GM12872 (cell line): ENCODE data around the gene PVRIG.

Experiments
- TF ChIP-seq, protein P1 (sequence below): IDR thresholded peaks from 3 replicates; pipeline ENCODE4 v1.5.1; 2011; ENCODE audit warnings: low read depth, mild to moderate bottlenecking, low read length, moderate library complexity; ENCODE audit not compliant: insufficient read depth

Gene PVRIG

GRCh38 chr7:100220586-100221230, 959 bp downstream of the PVRIG start:
- TF ChIP-seq, protein P1, sequence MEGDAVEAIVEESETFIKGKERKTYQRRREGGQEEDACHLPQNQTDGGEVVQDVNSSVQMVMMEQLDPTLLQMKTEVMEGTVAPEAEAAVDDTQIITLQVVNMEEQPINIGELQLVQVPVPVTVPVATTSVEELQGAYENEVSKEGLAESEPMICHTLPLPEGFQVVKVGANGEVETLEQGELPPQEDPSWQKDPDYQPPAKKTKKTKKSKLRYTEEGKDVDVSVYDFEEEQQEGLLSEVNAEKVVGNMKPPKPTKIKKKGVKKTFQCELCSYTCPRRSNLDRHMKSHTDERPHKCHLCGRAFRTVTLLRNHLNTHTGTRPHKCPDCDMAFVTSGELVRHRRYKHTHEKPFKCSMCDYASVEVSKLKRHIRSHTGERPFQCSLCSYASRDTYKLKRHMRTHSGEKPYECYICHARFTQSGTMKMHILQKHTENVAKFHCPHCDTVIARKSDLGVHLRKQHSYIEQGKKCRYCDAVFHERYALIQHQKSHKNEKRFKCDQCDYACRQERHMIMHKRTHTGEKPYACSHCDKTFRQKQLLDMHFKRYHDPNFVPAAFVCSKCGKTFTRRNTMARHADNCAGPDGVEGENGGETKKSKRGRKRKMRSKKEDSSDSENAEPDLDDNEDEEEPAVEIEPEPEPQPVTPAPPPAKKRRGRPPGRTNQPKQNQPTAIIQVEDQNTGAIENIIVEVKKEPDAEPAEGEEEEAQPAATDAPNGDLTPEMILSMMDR: no peak

DNA sequence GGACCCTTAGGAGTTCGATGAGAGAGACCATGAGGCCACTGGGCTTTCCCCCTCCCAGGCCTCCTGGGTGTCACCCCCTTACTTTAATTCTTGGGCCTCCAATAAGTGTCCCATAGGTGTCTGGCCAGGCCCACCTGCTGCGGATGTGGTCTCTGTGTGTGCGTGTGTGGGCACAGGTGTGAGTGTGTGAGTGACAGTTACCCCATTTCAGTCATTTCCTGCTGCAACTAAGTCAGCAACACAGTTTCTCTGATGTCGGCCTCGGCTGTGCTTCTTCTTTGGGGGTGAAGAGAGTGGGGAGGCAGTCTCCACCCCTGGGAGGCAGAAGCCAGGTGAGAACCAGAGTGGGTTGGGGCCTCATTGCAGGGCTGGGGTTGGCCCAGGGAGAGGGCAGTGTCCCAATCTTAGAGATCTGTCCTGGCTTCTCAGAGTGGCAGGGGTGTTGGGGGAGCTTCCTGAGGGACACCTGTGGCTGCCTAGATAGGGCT, 1.5 kb downstream of the PVRIG start:
- TF ChIP-seq, protein P1: no peak

- TF ChIP-seq, protein P1: no peak
Measured at GRCh38 chr7:100221767-100222444, 2.2 kb downstream of the PVRIG start.

GRCh38 chr7:100222445-100223132, 2.8 kb downstream of the PVRIG start:
- TF ChIP-seq, protein P1: no peak

DNA sequence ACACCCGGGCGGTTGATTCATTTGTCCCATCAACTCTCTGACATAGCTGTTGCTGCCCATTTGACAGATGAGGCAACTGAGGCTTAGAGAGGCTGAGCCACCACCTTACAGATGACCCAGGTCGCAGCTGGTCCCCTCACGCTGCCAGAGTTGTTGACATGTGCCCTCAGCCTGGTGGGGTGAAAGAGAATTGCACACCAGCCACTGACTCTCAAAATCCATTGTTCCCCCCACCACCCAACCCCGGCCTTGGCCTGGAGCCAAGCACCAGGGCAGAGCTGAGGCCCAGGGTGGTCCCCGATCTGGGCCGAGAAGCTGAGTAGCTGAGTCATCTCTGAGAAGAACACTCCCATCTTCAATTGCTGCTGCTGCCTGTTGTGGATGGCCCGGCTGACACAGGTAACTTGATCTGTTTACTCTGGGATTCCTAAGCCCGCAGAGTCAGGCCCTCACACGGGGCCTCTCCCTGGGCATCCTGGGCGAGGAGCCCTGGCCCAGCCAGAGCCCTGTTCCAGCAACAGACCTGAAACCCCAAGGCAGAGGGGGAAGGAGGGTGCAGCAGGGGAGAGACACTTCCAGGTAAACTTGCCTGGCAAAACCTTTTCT, 27.5 kb downstream of the PVRIG start:
- TF ChIP-seq, protein P1: no peak

DNA sequence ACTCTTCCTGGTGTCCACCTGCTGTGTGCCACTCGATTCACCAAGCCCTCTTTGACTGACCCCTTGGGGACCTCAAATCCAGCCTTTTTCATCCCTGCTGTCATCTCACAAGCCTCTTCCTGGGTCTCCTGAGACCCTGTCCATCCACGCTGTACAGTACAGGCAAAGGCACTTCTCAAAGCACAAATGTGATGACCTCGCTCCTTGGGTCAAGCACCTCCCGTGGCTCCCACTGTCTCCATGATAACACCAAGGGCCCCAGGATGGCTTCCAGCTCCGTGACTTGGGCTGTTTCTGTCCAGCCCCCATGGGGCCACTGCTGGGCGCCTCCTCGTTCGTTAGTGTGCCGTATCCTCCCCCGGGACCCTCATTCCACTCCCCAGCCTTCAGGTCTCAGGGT, 28.7 kb downstream of the PVRIG start:
- TF ChIP-seq, protein P1: no peak

DNA sequence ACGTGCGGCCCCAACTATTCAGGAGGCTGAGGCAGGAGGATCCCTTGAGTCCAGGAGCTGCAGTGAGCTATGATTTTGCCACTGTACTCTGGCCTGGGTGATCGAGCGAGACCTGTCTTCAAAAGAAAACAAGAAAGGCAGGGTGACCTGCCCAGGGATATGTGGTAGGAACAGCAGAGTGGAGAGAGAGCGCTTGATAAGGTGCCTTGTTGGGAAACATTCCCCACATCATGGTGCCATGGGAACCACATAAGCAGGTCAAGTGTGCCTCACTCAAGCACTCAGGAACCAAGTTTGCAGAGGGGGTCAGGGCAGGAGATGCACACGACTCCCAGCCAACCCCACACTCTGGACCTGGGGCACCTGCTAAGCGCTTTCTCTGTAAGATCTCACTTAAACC, 37.3 kb downstream of the PVRIG start:
- TF ChIP-seq, protein P1: no peak
